HG03159 (cell line): ENCODE results near the gene GOLGA8J.
"Not testable (repeated sequence)": the region's sequence is repeated elsewhere in the genome, so short reads cannot be mapped to it uniquely, and the experiment has no call there.

ENCODE experiments used
- ATAC-seq: cut with Tn5 transposase; IDR thresholded peaks from one replicate; pipeline ENCODE4 v1.9.1; 2021; ENCODE audit warnings: mild to moderate bottlenecking, moderate library complexity; ENCODE audit not compliant: unreplicated experiment

Gene GOLGA8J, protein sequence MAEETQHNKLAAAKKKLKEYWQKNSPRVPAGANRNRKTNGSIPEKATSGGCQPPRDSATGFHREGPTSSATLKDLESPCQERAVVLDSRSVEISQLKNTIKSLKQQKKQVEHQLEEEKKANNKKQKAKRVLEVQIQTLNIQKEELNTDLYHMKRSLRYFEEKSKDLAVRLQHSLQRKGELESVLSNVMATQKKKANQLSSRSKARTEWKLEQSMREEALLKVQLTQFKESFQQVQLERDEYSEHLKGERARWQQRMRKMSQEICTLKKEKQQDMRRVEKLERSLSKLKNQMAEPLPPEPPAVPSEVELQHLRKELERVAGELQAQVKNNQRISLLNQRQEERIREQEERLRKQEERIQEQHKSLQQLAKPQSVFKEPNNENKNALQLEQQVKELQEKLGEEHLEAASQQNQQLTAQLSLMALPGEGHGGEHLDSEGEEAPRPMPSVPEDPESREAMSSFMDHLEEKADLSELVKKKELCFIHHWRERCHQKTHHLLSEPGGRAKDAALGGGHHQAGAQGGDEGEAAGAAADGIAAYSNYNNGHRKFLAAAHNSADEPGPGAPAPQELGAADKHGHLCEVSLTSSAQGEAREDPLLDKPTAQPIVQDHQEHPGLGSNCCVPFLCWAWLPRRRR

DNA sequence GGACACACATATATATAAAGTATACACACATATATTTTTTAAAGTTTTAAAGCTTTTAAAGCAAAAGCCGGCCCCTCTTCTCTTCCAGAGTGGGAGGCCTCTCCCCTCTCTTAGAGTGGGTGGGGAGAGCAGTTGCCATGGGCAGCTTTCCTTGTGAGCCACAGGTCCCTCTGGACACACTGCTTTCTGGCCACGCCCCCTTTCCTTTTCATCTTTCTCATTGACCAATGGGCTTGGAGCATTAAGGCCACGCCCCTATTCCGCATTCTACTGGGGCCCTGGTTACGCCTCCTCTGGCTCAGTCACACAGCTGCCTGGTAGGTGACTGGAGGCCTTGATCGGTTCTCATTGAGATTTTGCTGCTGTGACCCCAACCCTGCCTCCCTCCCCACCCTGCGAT, at the start of gene GOLGA8J:
Gene GOLGA8J (plus strand): TSS at position 301 of the 400 bp plus-strand sequence. CDS start 98 bp downstream, at position 399.
- not testable (repeated sequence) for ATAC-seq

DNA sequence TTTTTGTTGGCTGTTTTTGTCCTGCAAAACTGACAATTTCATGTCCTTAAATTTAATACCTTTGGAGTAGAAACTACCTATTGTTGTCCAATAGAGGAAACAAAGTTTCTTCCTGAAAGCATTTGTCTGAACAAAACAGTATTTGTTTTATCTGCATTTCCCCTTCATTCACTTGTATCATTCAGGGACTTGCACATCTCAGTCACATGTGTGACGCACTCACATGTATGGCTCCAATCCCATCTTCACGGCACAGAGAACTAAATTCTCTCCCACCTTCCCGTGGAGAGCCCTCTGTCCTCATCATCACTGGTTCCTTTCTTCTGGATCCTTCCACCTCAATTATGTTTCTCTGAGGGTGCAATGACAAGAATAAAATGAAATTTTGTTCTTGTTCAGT, 49.5 kb upstream of the GOLGA8J start:
- ATAC-seq: no peak

DNA sequence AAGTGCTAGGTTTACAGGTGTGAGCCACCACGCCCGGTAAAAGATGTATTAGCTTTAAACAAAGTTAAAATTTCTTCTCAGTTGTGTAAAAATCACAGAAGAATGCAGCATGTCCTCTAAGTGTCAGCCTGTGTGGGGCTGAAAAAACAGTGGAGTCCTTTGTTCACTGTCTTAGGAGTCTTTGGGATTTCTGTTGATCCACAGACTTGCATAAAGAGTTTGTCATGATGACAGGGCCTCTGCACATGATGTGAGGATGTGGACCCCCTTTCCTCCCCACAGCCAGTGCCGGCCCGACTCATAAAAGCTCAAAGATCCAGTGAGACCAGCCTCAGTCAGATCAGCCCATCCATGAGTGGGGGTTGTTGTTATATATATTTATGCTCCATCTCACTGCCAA, 49.0 kb upstream of the GOLGA8J start:
- ATAC-seq: no peak

DNA sequence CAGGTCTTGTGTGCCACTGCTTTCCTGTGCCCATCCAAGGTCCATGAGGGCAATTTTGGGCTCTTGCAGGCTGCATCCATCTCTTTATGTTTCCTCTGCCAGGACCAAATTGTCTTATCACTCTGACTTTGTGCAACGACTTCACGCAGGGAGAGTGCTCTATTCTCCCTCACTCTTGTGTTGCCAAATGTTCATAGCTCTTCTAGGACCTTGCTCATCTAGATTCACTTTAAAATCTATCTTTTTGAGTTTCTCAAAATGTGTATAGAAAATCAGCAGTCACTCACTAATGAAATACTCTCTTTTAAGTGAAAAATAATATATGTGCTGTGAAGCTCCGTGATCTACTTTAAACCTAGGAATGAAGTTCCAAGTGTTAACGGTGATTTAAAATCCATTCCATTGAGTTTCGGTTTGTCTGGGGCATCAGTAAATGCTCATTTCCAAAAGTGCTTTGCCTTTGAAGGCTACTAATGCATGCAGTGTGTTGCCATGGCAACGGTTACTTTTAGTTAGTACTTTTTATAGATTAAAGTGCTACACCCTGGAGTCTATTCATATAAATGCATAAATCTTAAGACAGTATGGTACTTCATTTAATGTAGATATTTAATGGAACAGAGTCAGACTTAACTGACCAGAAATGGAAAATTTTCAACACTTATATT, 46.6 kb upstream of the GOLGA8J start:
- ATAC-seq: no peak

DNA sequence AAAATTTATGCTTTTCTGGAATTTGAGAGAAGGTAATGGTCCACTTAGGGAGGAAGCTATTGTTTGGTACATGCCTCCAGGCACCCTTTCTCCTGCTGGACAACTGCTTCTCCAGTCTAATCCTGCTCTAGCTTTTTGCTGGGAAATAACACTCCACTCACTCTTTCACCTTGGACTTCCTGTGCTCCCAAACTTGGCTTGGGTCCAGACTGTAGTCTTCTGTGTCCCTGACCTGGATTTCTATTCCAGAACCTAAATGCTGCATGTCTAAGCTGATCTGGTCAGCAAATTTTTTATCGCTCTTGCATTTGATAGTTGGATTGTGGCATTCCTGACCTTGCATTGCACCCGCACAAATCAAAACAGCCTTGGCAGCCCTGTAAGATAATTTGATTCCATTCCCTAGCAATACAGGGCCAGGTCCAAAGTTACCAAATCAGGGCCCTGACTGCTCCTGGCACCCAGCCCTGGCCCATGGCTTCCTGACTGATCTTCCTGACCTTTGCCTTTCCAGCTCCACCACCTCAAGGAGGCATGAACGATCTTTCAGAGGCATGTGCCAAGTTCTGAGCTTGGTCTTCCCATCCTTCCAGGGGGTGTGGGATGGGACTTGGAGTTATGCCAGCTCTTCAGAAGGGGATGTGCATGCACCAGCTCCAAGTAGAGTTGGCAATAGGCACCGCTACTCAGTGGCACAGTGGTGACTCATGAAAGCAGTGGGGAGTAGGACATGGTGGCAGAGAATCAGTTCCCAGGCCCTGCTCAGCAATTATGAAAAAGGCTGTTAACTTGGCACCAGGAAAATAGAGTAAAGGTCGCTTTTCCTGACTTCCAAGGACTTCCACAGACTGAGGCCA, 43.9 kb upstream of the GOLGA8J start:
- ATAC-seq: no peak

DNA sequence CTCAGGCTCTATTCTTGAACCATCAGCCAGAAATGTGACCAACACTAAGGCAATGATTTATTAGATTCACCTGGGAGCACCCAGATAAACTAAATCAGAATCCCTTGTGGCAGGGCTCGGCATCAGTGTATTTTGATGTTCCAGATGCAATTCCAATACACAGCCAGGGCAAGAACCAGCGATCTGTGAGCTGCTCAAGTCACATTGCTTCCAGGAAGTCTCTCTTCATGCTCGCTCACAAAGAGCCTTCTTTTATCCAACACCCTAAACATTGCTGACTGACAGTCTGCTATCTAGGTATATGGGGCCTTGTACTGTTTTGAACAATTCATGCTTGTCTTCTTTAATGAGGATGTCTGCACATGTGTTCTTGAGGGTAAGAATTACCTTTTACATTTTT, 40.9 kb upstream of the GOLGA8J start:
- ATAC-seq: no peak

DNA sequence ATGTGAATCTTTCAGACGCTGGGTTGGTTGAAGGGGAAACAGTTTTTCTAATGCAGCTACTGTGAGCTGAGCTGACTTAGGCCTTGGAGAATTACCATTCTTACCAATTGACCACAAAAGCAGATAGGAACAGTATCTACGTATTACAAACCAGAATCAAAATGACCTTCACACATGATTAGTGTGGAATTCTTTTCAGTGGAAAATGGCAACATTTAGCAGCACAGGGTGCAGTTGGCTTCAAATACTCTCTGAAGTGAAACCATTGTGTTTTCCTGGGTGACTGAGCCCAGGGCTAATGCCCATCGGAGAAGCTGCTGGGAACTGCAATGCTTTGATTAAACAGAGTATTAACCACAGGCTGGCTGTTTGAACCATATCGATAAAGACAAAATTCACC, 40.2 kb upstream of the GOLGA8J start:
- no peak for ATAC-seq

DNA sequence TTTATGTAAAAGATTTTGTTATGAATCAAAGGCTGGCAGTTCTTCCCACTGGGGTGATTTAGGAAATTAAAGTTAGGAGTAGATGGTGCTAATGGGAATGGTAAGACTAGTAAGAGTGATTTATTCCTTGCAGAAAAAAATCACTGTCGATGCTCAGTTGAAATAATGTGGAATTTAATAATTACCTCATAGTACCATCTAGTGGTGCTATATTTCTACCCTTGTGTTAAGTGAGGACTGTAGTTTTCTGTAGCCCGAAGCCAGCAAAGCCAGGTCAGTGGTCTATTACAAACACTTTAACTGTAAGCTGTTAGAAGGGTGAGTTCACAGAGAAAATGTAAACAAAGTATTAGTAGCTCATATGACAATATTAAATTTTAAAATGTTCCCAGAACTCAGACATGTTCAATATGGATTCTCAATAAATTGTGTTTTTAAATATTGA, 39.5 kb upstream of the GOLGA8J start:
- no peak for ATAC-seq

DNA sequence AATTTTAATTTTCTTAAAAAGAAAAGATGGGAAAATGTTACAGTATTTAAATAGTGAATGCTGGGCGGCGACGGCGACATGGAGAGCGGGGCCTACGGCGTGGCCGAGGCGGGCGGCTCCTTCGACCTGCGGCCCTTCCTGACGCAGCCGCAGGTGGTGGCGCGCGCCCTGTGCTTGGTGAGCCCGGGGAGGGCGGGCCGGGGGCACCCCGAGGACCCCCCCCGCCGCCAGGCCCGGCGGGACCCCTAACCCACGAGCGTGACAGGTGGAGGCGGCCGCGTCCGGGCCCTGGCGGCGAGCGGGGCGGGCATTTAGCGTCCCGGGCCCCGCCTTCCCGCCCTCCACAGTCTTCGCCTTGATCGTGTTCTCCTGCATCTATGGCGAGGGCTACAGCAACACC, 38.4 kb upstream of the GOLGA8J start:
- ATAC-seq: no peak

DNA sequence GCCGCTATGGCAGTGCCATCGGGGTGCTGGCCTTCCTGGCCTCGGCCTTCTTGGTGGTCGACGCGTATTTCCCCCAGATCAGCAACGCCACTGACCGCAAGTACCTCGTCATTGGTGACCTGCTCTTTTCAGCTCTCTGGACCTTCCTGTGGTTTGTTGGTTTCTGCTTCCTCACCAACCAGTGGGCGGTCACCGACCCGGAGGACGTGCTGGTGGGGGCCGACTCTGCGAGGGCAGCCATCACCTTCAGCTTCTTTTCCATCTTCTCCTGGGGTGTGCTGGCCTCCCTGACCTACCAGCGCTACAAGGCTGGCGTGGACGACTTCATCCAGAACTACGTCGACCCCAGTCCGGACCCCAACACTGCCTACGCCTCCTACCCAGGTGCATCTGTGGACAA, 37.9 kb upstream of the GOLGA8J start:
- not testable (repeated sequence) for ATAC-seq

DNA sequence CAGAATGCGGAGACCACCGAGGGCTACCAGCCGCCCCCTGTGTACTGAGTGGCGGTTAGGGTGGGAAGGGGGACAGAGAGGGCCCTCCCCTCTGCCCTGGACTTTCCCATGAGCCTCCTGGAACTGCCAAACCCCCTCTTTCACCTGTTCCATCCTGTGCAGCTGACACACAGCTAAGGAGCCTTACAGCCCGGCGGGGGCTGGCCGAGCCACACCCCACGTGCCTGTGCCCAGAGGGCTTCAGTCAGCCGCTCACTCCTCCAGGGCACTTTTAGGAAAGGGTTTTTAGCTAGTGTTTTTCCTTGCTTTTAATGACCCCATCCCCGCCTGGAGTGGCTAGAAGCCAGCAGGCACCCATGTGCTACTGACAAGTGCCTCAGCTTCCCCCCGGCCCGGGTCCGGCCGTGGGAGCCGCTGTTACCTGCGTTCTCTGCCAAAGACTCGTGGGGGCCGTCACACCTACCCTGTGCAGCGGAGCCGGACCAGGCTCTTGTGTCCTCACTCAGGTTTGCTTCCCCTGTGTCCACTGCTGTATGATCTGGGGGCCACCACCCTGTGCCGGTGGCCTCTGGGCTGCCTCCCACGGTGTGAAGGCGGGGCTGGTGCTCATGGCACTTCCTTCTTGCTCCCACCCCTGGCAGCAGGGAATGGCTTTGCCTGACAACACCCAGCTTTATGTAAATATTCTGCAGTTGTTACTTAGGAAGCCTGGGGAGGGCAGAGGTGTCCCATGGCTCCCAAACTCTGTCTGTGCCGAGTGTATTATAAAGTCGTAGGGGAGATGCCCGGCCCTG, 37.3 kb upstream of the GOLGA8J start:
- not testable (repeated sequence) for ATAC-seq

DNA sequence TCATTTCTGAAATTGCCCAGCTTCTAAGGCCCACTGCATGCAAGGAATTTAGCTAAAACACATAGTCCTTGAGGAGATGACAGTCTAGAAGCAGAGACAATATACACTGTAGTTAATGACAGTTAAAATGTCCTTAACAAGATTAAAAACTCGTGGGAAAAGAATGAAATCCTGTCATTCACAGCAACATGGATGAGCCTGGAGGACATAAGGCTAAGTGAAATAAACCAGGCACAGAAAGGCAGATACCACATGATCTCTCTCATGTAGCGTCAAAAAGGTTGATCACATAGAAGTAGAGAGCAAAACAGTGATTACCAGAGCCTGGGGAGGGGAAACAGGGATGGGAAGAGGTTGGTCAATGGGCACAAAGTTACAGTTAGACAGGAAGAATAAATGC, 36.3 kb upstream of the GOLGA8J start:
- ATAC-seq: no peak

DNA sequence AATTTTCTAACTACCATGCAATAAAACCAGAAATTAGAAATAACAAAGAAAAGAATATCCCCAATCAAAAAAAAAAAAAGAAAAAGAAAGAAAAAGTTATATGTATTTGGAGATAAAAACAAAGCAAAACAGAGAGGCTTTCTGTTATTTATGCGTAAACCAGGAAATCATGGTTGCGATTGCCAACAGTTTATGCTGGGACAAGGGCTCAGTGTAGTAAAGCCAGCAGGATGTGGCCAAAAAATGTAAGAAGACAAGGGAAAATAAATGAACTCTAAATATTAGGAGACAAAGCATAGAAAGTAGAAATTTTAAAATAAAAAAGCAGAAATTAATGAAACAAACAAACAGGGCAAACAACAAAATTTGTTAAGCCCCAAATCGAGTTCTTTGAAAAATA, 27.2 kb upstream of the GOLGA8J start:
- ATAC-seq: no peak

DNA sequence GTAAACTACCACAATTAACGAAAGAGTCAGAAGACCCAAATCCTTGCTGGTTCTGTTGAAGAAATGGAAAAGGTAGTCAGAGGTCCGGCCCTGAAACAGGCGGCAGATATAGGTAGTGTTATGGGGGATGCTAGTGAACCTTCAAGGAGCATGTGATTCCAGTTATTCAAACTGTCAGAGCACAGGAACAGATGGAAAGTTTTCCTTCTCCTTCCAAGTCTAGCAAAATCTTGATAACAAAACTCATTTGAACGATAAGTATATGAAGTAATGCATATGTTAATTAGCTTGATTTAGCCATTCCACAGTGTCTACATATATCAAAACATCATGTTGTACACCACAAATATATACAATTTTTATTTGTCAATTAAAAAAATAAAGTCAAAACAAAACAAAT, 26.6 kb upstream of the GOLGA8J start:
- ATAC-seq: no peak

DNA sequence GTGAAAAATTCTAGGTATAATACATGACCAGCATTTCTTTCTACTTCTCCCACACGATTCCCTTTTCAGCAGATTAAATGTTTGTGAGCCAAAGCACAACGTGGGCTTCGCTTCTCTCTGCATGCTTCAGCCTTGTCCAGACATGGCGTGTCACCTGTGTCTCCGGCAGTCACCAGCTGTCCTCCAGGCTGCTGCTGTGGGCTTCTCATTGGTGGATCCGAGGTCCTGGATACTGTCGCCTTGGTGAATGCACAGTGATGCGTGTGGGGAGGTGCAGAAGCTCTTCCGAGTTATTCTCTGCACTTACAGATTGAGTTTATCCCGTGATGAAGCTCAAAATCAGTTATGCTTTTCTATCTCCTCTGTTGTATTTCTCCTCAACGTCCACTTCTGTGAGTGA, 23.0 kb upstream of the GOLGA8J start:
- ATAC-seq: no peak

DNA sequence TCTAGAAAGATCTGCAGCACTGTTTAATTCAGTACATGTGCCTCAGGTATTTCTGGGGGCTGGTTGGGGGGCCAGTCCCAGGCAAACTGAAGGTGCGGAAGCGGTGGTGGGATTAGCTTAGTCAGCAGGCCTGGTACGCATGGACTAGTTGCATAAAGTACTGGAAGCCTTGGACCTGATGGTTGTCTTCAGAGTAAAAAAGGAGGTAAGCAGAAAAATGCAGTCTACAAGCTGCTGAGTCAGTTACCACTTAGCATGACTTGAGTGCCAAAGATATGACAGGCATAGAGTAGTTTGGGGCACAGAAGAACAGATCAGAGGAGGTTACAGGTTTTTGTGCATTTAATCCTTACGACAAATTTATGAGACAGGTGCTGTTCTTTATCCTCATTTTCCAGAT, 19.9 kb upstream of the GOLGA8J start:
- no peak for ATAC-seq

DNA sequence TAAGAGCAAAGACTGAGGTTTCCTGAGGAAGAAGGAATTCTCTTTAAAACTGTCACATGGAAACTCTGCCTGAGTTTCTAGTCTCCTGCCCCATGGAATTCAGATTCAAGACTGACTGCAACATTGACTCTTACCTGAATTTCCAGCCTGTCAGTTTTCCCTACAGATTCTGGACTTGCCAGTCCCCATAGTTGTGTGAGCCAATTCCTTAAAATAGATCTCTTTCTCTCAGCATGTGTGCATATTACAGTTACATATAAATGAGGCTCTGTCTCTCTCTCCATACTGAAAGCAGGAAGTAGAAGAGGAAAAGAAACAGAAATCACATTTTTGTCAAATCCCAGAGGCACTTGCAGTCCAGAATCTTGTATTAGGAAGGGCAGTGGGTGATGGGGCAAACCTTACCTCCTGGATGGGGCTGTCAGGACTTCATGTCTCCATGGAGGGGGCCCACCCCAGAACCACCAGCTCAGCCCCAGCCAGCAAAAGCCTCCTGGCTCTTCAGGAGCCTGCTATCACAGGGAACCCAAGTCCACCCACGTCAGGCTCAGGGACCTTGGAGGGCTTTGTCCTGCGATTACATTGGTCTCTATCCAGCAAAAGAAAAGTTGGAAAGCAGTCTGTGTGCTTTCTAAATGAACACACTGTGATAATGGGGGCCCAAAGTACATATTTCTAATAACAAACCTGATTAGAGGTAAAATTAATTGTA, 18.8 kb upstream of the GOLGA8J start:
- ATAC-seq: no peak

DNA sequence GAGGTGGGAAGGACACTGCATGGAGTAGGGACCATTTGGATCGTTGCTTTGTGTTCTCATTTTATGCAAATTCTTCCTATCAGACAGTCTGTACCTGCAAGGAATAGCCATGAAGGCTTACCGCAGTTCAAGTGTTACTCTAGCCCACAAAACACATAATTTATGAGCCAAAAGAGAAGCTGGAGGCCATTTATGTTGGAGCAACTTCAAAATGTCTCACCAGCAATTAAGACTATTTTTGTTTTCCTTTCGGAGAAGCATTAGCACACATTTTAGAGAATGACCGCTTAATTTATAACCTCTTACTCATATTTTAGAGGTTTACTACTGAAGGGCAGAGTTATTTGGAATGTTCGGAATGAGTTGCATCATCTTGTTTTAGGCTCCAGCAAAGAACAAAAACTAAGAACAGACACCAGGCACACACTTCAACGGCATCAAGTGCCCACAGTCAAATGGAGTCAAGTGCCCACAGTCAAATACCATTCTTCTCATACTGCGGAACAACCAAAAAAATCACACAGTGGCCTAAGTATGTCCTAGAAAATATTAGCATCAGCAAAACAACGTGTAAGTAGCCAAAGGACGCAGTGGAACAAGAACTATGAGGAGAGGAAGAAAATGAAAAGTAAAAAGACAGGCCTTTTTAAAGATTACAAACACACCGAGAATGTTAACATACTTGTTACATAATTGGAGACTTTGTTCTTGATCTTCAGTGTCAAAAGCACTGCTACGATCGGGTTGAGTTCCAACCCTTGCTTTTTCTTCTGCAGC, 17.5 kb upstream of the GOLGA8J start:
- no peak for ATAC-seq

DNA sequence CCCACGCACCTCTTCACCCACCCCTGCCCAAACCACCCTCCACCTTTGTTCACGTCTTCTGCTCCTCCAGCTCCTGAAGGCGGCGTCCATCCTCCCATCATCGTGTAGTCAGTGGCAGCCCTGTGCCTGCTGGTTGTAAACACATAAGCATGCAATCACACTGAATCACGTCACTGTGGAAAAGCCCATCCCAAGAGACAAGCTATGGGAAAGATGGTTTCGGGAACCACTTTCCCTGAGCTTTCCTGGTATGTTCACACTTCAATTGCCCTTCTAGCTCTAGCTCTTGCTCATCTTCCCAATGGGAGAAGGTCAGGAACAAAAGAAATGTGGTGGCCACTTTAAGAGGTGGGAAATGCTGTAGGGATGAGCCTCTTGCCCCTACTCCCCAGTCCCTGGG, 14.4 kb upstream of the GOLGA8J start:
- ATAC-seq: no peak
